HEK293 (cell line): ENCODE measurements around the gene PCNX3.

ENCODE experiments used
- HOXA7 ChIP-seq: sonication (generic); formaldehyde crosslinking; IDR thresholded peaks from 2 replicates; pipeline ENCODE4 v1.8.1; 2022; ENCODE audit warnings: missing genetic modification reagents, borderline replicate concordance
- ZNF596 ChIP-seq: fragments of 450-650 bp; IDR thresholded peaks from 2 replicates; pipeline ENCODE4 v1.5.0; 2018; ENCODE audit warnings: missing biosample characterization, mild to moderate bottlenecking, missing genetic modification characterization, moderate library complexity
- ZNF623 ChIP-seq: fragments of 450-650 bp; formaldehyde crosslinking; IDR thresholded peaks from 2 replicates; pipeline ENCODE4 v1.5.1; 2016; ENCODE audit warnings: missing biosample characterization, missing genetic modification characterization
- TF ChIP-seq, protein P1 (sequence below): fragments of 450-650 bp; formaldehyde crosslinking; IDR thresholded peaks from 2 replicates; pipeline ENCODE4 v1.5.1; 2016; ENCODE audit warnings: missing biosample characterization, missing genetic modification characterization, low read depth
- TF ChIP-seq, protein P2 (sequence below): fragments of 450-650 bp; formaldehyde crosslinking; IDR thresholded peaks from 2 replicates; pipeline ENCODE4 v1.5.1; 2016; ENCODE audit warnings: missing biosample characterization, missing genetic modification characterization
- TF ChIP-seq, protein P3 (sequence below): fragments of 450-650 bp; formaldehyde crosslinking; IDR thresholded peaks from 2 replicates; pipeline ENCODE4 v1.5.1; 2016; ENCODE audit warnings: missing biosample characterization, missing genetic modification characterization, borderline replicate concordance

DNA sequence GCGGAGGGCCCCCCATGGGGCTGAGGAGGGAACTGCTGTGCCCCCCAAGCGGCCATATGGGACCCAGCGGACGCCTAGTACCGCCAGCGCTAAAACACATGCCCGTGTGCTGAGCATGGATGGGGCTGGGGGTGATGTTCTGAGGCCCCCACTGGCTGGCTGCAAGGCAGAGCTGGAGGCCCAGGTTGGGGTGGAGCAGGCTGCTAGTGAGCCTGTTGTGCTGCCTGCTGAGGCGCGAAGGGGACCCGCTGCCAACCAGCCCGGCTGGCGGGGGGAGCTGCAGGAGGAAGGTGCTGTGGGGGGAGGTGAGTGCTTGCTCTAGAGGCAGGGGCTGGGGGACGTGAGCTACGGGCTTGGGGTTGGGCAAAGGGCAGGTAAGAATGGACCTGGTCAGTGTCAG, 3.2 kb downstream of the PCNX3 start:
- no peak for TF ChIP-seq ZNF596 (tag by site-specific recombination)
- TF ChIP-seq, protein P1, sequence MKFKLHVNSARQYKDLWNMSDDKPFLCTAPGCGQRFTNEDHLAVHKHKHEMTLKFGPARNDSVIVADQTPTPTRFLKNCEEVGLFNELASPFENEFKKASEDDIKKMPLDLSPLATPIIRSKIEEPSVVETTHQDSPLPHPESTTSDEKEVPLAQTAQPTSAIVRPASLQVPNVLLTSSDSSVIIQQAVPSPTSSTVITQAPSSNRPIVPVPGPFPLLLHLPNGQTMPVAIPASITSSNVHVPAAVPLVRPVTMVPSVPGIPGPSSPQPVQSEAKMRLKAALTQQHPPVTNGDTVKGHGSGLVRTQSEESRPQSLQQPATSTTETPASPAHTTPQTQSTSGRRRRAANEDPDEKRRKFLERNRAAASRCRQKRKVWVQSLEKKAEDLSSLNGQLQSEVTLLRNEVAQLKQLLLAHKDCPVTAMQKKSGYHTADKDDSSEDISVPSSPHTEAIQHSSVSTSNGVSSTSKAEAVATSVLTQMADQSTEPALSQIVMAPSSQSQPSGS (tag by site-specific recombination): no peak
- TF ChIP-seq ZNF623 (tag by site-specific recombination): no peak
- TF ChIP-seq, protein P2, sequence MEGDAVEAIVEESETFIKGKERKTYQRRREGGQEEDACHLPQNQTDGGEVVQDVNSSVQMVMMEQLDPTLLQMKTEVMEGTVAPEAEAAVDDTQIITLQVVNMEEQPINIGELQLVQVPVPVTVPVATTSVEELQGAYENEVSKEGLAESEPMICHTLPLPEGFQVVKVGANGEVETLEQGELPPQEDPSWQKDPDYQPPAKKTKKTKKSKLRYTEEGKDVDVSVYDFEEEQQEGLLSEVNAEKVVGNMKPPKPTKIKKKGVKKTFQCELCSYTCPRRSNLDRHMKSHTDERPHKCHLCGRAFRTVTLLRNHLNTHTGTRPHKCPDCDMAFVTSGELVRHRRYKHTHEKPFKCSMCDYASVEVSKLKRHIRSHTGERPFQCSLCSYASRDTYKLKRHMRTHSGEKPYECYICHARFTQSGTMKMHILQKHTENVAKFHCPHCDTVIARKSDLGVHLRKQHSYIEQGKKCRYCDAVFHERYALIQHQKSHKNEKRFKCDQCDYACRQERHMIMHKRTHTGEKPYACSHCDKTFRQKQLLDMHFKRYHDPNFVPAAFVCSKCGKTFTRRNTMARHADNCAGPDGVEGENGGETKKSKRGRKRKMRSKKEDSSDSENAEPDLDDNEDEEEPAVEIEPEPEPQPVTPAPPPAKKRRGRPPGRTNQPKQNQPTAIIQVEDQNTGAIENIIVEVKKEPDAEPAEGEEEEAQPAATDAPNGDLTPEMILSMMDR: no peak
- TF ChIP-seq, protein P3, sequence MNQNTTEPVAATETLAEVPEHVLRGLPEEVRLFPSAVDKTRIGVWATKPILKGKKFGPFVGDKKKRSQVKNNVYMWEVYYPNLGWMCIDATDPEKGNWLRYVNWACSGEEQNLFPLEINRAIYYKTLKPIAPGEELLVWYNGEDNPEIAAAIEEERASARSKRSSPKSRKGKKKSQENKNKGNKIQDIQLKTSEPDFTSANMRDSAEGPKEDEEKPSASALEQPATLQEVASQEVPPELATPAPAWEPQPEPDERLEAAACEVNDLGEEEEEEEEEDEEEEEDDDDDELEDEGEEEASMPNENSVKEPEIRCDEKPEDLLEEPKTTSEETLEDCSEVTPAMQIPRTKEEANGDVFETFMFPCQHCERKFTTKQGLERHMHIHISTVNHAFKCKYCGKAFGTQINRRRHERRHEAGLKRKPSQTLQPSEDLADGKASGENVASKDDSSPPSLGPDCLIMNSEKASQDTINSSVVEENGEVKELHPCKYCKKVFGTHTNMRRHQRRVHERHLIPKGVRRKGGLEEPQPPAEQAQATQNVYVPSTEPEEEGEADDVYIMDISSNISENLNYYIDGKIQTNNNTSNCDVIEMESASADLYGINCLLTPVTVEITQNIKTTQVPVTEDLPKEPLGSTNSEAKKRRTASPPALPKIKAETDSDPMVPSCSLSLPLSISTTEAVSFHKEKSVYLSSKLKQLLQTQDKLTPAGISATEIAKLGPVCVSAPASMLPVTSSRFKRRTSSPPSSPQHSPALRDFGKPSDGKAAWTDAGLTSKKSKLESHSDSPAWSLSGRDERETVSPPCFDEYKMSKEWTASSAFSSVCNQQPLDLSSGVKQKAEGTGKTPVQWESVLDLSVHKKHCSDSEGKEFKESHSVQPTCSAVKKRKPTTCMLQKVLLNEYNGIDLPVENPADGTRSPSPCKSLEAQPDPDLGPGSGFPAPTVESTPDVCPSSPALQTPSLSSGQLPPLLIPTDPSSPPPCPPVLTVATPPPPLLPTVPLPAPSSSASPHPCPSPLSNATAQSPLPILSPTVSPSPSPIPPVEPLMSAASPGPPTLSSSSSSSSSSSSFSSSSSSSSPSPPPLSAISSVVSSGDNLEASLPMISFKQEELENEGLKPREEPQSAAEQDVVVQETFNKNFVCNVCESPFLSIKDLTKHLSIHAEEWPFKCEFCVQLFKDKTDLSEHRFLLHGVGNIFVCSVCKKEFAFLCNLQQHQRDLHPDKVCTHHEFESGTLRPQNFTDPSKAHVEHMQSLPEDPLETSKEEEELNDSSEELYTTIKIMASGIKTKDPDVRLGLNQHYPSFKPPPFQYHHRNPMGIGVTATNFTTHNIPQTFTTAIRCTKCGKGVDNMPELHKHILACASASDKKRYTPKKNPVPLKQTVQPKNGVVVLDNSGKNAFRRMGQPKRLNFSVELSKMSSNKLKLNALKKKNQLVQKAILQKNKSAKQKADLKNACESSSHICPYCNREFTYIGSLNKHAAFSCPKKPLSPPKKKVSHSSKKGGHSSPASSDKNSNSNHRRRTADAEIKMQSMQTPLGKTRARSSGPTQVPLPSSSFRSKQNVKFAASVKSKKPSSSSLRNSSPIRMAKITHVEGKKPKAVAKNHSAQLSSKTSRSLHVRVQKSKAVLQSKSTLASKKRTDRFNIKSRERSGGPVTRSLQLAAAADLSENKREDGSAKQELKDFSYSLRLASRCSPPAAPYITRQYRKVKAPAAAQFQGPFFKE: no peak
- no peak for TF ChIP-seq HOXA7
